ENCODE data around the gene OGFRL1.
A peak's percentile ranks its signal among the peaks of the same experiment; 100 is the strongest.

Gene OGFRL1

DNA sequence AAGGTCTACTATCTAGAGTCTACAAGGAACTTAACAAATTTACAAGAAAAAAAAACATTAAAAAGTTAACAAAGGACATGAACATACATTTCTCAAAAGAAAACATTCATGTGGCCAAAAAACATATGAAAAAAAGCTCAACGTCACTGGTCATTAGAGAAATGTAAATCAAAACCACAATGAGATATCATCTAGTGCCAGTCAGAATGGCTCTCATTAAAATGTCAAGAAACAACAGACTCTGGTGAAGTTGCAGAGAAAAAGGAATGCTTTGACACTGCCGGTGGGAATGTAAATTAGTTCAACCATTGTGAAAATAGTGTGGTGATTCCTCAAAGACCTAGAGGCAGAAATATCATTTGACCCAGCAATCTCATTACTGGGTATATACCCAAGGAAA lies 48.3 kb downstream of the OGFRL1 start:
- no peak for DNase-seq

DNA sequence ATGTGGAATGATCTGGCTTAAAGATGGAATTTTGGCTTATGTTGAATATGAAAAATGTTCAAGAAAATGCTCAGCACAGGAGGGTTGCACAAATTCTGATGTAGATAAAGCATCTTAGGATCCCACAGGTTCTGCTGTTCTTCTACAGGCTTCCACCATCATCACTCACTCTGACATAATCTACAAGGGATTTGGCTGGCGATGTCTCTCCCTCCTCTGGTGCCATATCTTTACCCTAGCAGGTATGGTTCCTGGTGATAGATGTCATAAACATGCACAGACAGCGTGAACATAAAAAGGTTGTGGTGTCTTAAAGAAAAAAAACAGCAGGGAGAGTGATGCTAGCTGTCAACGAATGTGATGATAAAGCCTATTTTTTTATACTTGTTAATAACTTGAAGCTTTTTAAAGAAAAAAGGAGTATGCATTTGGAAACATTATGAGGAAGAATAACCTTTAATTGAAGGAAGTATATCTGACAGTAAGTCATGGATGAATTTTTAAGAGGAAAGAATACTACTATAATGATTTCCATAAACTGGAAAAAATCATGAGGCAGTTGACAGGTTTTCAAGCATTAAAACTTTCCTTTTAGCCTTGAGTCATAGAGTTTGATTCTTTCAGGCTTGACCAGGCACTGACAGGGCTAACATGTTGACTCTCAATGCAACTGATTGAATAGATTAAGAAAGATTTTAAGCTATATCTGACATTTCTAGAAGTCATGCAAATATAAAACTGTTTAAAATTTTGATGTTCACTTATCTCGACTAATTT lies 50.1 kb downstream of the OGFRL1 start:
- no peak for DNase-seq

DNA sequence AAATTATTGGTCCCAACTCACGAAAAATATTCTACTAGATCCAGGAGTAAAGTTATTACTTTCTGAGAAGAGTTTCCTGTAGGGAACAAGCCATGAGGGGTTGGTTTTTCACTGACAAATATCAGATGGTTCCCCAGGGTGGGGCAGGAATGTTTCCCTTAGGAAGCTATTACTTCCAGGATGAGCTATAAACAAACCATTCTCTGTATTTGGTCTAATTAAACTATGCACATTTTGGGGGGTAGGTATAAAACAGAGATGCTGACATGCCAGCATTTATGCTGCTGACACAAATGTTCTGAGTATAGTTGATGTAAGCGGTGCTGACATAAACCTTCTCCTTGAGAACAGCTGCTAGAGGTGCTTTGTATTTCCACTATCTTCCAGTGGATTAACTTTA lies 54.2 kb downstream of the OGFRL1 start:
- no peak for DNase-seq

DNA sequence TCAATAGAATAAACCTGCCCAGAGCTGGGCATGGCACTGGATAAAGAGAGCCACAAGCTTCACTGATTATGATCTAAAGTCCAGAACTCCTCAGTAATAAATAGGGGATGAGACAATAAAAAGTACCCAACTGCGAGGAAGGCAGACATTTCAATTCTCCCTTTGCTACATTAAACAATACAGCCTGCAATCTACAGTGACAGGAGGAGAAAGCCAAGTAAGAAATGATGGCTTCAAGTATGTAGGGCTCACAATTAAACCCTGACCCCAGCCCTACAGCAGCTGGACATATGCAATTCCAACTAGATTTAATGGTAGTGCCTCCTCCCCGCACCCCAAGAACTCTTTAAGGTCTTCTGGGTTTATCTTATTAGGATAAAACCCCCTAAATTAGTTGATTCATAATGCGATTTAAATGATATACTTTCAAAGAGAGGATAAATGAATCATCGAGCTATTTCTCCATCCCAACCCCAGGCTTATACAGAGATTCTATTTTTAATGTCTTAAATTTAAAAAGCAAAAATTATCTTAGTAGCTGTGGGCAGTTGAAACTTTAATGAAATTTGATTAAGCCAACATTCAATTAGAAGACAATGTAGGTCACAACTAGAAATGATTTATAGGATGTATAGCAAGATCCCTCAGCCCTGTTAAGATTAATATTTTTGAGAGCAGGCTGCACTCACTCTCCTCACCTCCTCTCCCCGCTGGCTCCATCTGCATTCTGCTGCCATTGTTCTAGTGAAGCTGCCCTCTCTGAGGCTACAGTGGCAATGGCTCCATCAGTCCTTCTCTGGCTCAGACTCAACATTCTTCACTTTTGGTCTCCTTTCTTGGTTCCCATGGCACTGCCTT lies 57.1 kb downstream of the OGFRL1 start:
- no peak for DNase-seq

DNA sequence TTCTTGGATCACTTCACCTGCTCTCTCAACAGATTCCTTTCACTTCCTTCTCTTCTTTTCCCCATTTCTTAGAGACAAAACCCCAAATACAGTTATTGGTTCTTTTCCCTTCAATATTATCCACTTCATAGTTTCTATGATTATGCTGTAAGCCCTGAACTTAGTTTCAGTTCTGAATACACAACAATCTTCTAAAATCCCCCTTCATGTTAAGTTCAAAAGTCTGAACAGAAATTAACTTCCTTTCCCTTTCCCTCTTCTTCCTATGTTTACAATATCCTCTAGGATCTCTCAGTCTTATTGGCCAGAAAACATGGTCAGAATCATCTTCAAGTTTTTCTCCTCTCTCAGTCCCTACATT lies 57.7 kb downstream of the OGFRL1 start:
- DNase-seq, result no peak

DNA sequence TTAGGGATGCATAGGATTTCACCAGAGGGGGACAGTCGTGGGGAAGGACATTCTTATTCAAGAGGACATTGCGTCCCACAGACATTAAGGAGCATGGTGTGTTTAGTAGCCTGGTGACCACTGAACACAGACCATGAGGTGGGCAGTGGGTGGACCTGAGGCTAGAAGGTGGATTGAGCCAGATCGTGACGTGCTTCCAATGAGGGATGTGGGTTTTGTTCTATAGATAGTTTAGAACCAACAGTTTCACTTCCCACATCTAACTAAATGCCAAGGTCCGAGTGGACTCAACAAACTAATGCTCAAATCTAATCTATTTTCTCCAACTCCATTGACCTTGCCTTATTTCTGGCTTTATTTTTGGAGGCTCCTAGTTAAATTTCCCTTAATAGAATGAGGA lies 58.5 kb downstream of the OGFRL1 start:
- DNase-seq, result no peak

DNA sequence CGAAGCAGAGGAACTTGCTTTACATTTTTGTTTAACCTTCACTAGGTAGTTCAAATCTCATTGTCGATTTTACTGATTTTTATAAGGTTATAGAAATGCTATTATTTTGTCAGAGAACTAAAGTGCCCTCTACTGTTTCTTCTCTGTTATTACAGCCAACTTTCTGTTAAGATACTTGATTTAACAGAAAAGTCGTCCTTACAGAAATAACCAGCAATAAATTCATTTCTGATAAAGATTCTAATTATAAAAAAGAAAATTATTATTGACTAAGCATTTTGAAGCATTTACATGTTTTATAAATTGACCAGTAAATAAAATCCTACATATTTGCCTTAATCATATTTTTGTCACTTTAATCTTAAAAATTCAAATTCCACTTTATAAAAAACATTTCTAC lies 60.8 kb downstream of the OGFRL1 start:
- DNase-seq, result peak; percentile 3

DNA sequence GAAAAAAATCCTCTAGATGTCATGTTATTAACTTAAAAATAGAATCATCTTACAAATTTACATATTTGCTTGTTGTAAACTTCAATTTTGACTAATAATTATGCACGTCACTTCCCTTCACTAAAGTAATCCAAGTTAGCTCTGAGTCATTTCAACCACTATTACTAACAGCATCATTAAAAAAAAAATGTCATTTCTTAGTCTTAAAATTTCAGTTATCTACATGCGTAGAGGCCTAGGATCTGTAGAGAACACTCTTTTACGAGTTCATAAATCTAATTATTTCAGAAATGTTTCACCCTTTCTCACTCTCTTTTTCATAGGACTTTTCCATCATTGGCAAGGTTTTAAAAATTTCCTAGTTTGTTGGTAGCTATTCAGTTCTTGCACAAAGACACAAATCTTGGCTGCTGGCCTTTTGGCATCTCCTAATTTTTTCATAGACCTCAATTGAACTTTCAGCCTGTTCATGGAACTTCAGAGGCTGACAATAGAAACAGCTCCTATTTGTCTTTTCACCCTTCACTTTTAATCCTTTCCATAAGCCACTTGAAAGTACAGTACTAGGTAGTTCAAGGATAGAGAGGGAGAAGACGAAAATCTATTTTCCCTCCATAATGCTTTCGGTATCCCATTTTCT lies 61.5 kb downstream of the OGFRL1 start:
- DNase-seq, result no peak

DNA sequence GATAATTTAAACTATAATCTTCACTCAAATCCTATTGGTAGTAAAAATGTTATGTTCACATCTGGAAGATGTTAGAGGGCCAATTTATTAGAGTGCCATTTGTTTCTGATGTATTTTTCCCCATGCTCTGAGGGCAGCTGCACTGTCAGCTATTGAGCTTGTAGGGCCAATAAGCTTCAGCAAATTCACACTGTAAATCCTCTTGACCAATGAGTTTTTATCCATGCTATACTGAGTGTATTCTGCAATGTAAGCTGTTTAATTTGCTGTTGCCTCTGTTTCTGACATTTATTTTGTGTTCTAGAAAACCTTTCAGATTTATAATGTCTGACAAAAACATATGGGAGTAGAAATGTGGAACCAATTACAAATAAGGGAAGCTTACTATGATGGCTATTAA lies 62.6 kb downstream of the OGFRL1 start:
- no peak for DNase-seq
